GM23248 (cell line): ENCODE results near the gene ALG11. TPM values are rescaled to one million over a fixed set of nuclear protein-coding genes. Genes with fewer than 3 reads are reported as not detected.
"Not testable (repeated sequence)": the region's sequence is repeated elsewhere in the genome, so short reads cannot be mapped to it uniquely, and the experiment has no call there.

Experiments used
- DNase-seq: peaks from one replicate; pipeline ENCODE4 v3.0.0-alpha.2; 2015
- H2AFZ ChIP-seq: fragments of 200-600 bp; sonication (generic); 2 replicates; pipeline ENCODE4 v1.6.1; 2016; ENCODE audit warnings: antibody characterized with exemption
- H3F3A ChIP-seq: fragments of 200-600 bp; sonication (generic); 2 replicates; pipeline ENCODE4 v1.6.1; 2016; ENCODE audit warnings: mild to moderate bottlenecking, antibody characterized with exemption, mixed run types; ENCODE audit not compliant: insufficient read depth
- H3K27ac ChIP-seq: fragments of 200-600 bp; sonication (generic); 2 replicates; pipeline ENCODE4 v1.5.1; 2016; ENCODE audit warnings: mild to moderate bottlenecking
- H3K27me3 ChIP-seq: fragments of 200-600 bp; sonication (generic); replicated peaks from 2 replicates; pipeline ENCODE4 v1.6.1; 2016; ENCODE audit warnings: mild to moderate bottlenecking; ENCODE audit not compliant: insufficient read depth
- H3K36me3 ChIP-seq: fragments of 200-600 bp; sonication (generic); 2 replicates; pipeline ENCODE4 v1.6.1; 2016; ENCODE audit warnings: low read depth, mild to moderate bottlenecking
- H3K4me1 ChIP-seq: fragments of 200-600 bp; sonication (generic); 2 replicates; pipeline ENCODE4 v1.6.1; 2016; ENCODE audit warnings: mild to moderate bottlenecking; ENCODE audit not compliant: insufficient read depth
- H3K4me2 ChIP-seq: fragments of 200-600 bp; sonication (generic); one replicate; pipeline ENCODE4 v1.6.1; 2016; ENCODE audit warnings: mild to moderate bottlenecking; ENCODE audit not compliant: unreplicated experiment
- H3K4me3 ChIP-seq: fragments of 200-600 bp; sonication (generic); 2 replicates; pipeline ENCODE4 v1.5.1; 2016; ENCODE audit warnings: mild to moderate bottlenecking
- H3K79me2 ChIP-seq: fragments of 200-600 bp; sonication (generic); 2 replicates; pipeline ENCODE4 v1.6.1; 2016; ENCODE audit warnings: mild to moderate bottlenecking; ENCODE audit not compliant: insufficient read depth
- H3K9ac ChIP-seq: fragments of 200-600 bp; sonication (generic); 2 replicates; pipeline ENCODE4 v1.6.1; 2016; ENCODE audit warnings: mild to moderate bottlenecking
- H3K9me2 ChIP-seq: fragments of 200-600 bp; sonication (generic); 2 replicates; pipeline ENCODE4 v1.6.1; 2016; ENCODE audit warnings: mixed run types, mild to moderate bottlenecking, moderate library complexity; ENCODE audit not compliant: insufficient read depth
- H3K9me3 ChIP-seq: fragments of 200-600 bp; sonication (generic); one replicate; pipeline ENCODE4 v1.6.1; 2017; ENCODE audit warnings: low read depth
- H4K20me1 ChIP-seq: fragments of 200-600 bp; sonication (generic); 2 replicates; pipeline ENCODE4 v1.6.0; 2016; ENCODE audit not compliant: insufficient read depth
- EZH2 ChIP-seq: fragments of 200-600 bp; sonication (generic); IDR thresholded peaks from 2 replicates; pipeline ENCODE4 v1.6.1; 2018; ENCODE audit warnings: antibody characterized with exemption, mild to moderate bottlenecking; ENCODE audit not compliant: insufficient read depth, poor library complexity, severe bottlenecking
- EZH2phosphoT487 ChIP-seq: fragments of 200-600 bp; sonication (generic); IDR thresholded peaks from 2 replicates; pipeline ENCODE4 v1.6.1; 2018; ENCODE audit warnings: antibody characterized with exemption, moderate library complexity, mild to moderate bottlenecking, low read depth; ENCODE audit not compliant: insufficient read depth
- WGBS, 2 experiments: methylation state at CpG; one replicate each; pipeline ENCODE4 v1.1.6; 2015 to 2017; ENCODE audit warnings: low lambda C conversion rate in 2 of 2, low coverage in 1 of 2; ENCODE audit errors: missing lambda C conversion rate in 2 of 2; 5-methylcytosine and 5-hydroxymethylcytosine counted together
- in situ Hi-C: fragments of 300-500 bp; cut with MboI; formaldehyde crosslinking; loops from 2 replicates; pipeline ENCODE4 v1.15.0; 2020
- polyA plus RNA-seq: library from polyadenylated mRNA; unstranded; fragments of >200 nt; fragmentation: Nextera tagmentation; extraction: Ambion mirVana; gene quantifications from 2 replicates; pipeline ENCODE4 v1.2.1, GENCODE V29; 2016
- total RNA-seq: library from RNA; depleted of rRNA; stranded (reverse); fragments of >200 nt; shearing (Covaris generic); gene quantifications from 2 replicates; pipeline ENCODE4 v1.2.3, GENCODE V29; 2014

Gene ALG11
- total and polyA plus RNA-seq, 2 experiments from 2014 or later = 31.6 to 33.3 TPM

GRCh38 chr13:52029569-52029968 is 17.4 kb downstream of the ALG11 start:
- Histone ChIP-seq H3K36me3 (peaks cover 10% of the 10 kb centered on the region; the same call in 1 of the 2 replicates), H3K4me1 (no peaks in the 10 kb centered on the region), H2AFZ (no peak overlapping the region), H3K27me3 (no peaks in the 10 kb centered on the region), H4K20me1 (no peaks in the 10 kb centered on the region), H3K27ac (no peak overlapping the region), H3K4me2 (no peak overlapping the region), H3K79me2 (peaks cover 10% of the 10 kb centered on the region; the same call in 1 of the 2 replicates), H3K9me3 (no peaks in the 10 kb centered on the region), H3F3A (no peaks in the 10 kb centered on the region), H3K9ac (no peak overlapping the region), H3K9me2 (no peaks in the 10 kb centered on the region), H3K4me3 (no peak overlapping the region)
- DNase-seq = no peak
- TF ChIP-seq EZH2 (no peak), EZH2phosphoT487 (no peak)
- WGBS, 2 experiments = 95 to 100% methylated on average over 4 of the region's 4 CpGs
- in situ Hi-C loops = no loop called here

- H3K9me2 ChIP-seq, H3F3A ChIP-seq, in situ Hi-C loops, H3K9ac ChIP-seq, H3K4me2 ChIP-seq, DNase-seq, H3K9me3 ChIP-seq, H4K20me1 ChIP-seq, H3K4me3 ChIP-seq, H2AFZ ChIP-seq, H3K27ac ChIP-seq, H3K4me1 ChIP-seq, H3K36me3 ChIP-seq, H3K27me3 ChIP-seq: not testable (repeated sequence)
- H3K79me2 ChIP-seq = peaks cover 10% of the 10 kb centered on the region; the same call in 1 of the 2 replicates
- 98 to 99% methylated on average over 6 of the region's 6 CpGs for WGBS, 2 experiments
Measured at GRCh38 chr13:52030401-52030800, 18.2 kb downstream of the ALG11 start.

- Histone ChIP-seq H3K9ac (no peak overlapping the region), H3K4me3 (no peak overlapping the region), H2AFZ (no peak overlapping the region), H3K27me3 (no peaks in the 10 kb centered on the region), H3K4me1 (no peaks in the 10 kb centered on the region), H3K4me2 (no peak overlapping the region), H3K36me3 (peaks cover 6% of the 10 kb centered on the region; the same call in 1 of the 2 replicates), H3K27ac (no peak overlapping the region), H4K20me1 (no peaks in the 10 kb centered on the region), H3F3A (no peaks in the 10 kb centered on the region), H3K79me2 (no peaks in the 10 kb centered on the region), H3K9me3 (no peaks in the 10 kb centered on the region), H3K9me2 (no peaks in the 10 kb centered on the region)
- DNase-seq = no peak
- no peak for TF ChIP-seq EZH2phosphoT487
- no peak for TF ChIP-seq EZH2
- WGBS, 2 experiments = 82 to 83% methylated on average over 2 of the region's 2 CpGs
- in situ Hi-C loops = no loop called here
Measured at GRCh38 chr13:52033039-52033438, 20.8 kb downstream of the ALG11 start.

GRCh38 chr13:52034616-52035226 is 22.5 kb downstream of the ALG11 start:
- no peak overlapping the region for H3K27ac ChIP-seq
- no peak overlapping the region for H3K9ac ChIP-seq
- no peak for DNase-seq
- H3K4me1 ChIP-seq = no peaks in the 10 kb centered on the region
- in situ Hi-C loops = no loop called here
- no peak for TF ChIP-seq EZH2
- no peak for TF ChIP-seq EZH2phosphoT487
- H3K4me2 ChIP-seq = no peak overlapping the region
- H3K79me2 ChIP-seq = no peaks in the 10 kb centered on the region
- H3K4me3 ChIP-seq = no peak overlapping the region
- no peak overlapping the region for H2AFZ ChIP-seq
- no peaks in the 10 kb centered on the region for H3K36me3 ChIP-seq
- no peaks in the 10 kb centered on the region for H3K9me2 ChIP-seq
- no peaks in the 10 kb centered on the region for H4K20me1 ChIP-seq
- 77 to 81% methylated on average over 5 of the region's 5 CpGs for WGBS, 2 experiments
- no peaks in the 10 kb centered on the region for H3K27me3 ChIP-seq
- H3K9me3 ChIP-seq = no peaks in the 10 kb centered on the region
- H3F3A ChIP-seq = no peaks in the 10 kb centered on the region

GRCh38 chr13:52036037-52036436 is 23.8 kb downstream of the ALG11 start:
- H3K27ac ChIP-seq = no peak overlapping the region
- H3K9me2 ChIP-seq = no peaks in the 10 kb centered on the region
- H3K4me2 ChIP-seq = no peak overlapping the region
- H3K4me3 ChIP-seq = no peak overlapping the region
- no peaks in the 10 kb centered on the region for H3K79me2 ChIP-seq
- H3K9ac ChIP-seq = no peak overlapping the region
- no peaks in the 10 kb centered on the region for H3K4me1 ChIP-seq
- no peak for TF ChIP-seq EZH2phosphoT487
- TF ChIP-seq EZH2 = no peak
- in situ Hi-C loops = no loop called here
- H3F3A ChIP-seq = no peaks in the 10 kb centered on the region
- H2AFZ ChIP-seq = no peak overlapping the region
- WGBS, 2 experiments = 93 to 95% methylated on average over 1 of the region's 1 CpG
- no peak for DNase-seq
- H3K27me3 ChIP-seq = no peaks in the 10 kb centered on the region
- no peaks in the 10 kb centered on the region for H3K9me3 ChIP-seq
- H3K36me3 ChIP-seq = no peaks in the 10 kb centered on the region
- H4K20me1 ChIP-seq = no peaks in the 10 kb centered on the region
